Large intestine (tissue), 3 donors: ENCODE results near the gene DLGAP1. TPM values are rescaled to one million over a fixed set of nuclear protein-coding genes. Genes with fewer than 3 reads are reported as not detected.

Experiments used
- DNase-seq, 2 donors: peaks; one replicate each; pipeline versions ENCODE4 v3.0.0 to v3.0.0-alpha.2; 2013
- H3K27ac ChIP-seq: one replicate; pipeline ENCODE4 v1.5.1; 2013; ENCODE audit warnings: low read length
- H3K27me3 ChIP-seq: 2 replicates; pipeline ENCODE4 v1.6.1; 2013; ENCODE audit warnings: low read length; ENCODE audit not compliant: control insufficient read depth, insufficient read depth
- H3K36me3 ChIP-seq: 2 replicates; pipeline ENCODE4 v1.6.1; 2013; ENCODE audit warnings: low read length; ENCODE audit not compliant: control insufficient read depth, insufficient read depth
- H3K4me1 ChIP-seq: one replicate; pipeline ENCODE4 v1.6.1; 2013; ENCODE audit warnings: low read length; ENCODE audit not compliant: control insufficient read depth, insufficient read depth
- H3K4me3 ChIP-seq: one replicate; pipeline ENCODE4 v1.5.1; 2013; ENCODE audit warnings: low read length
- H3K9me3 ChIP-seq: one replicate; pipeline ENCODE4 v1.6.1; 2013; ENCODE audit warnings: mild to moderate bottlenecking, low read depth, low read length, moderate library complexity; ENCODE audit not compliant: control insufficient read depth
- WGBS: methylation state at CpG from one replicate; pipeline ENCODE4 v1.1.5; 2013; ENCODE audit warnings: low lambda C conversion rate; ENCODE audit not compliant: insufficient coverage; 5-methylcytosine and 5-hydroxymethylcytosine counted together
- polyA plus RNA-seq: library from polyadenylated mRNA; unstranded; fragments of 120-200 nt; gene quantifications from one replicate; pipeline ENCODE4 v1.2.1, GENCODE V29; 2013

The DLGAP1 gene
- polyA plus RNA-seq, 1 donor = 0.69 TPM

DNA sequence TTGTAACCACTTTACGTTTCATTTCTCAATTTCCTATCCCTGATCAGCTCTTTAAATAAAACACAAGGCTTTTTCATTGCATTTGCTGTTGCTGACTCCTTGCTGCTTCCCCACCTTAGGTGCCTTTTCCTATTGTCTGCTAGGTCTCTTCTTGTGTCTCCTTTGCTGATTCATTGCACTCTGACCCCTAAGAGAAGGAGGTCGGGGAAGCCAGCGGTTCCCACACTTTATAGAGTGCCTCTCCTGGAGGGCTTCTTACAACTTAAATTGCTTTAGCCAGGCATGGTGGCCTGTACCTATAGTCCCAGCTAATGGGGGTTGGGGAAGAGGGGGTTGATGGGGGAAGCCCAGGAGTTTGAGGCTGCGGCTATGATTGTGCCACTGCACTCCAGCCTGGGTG is 495.0 kb downstream of the DLGAP1 start:
- WGBS = 100% methylated on average over 1 of the region's 4 CpGs
- no peaks in the 10 kb centered on the region for H3K9me3 ChIP-seq
- H3K36me3 ChIP-seq = no peaks in the 10 kb centered on the region
- no peaks in the 10 kb centered on the region for H3K4me1 ChIP-seq
- no peak overlapping the region for H3K27ac ChIP-seq
- H3K27me3 ChIP-seq = no peaks in the 10 kb centered on the region
- no peak overlapping the region for H3K4me3 ChIP-seq
- no peak for DNase-seq

DNA sequence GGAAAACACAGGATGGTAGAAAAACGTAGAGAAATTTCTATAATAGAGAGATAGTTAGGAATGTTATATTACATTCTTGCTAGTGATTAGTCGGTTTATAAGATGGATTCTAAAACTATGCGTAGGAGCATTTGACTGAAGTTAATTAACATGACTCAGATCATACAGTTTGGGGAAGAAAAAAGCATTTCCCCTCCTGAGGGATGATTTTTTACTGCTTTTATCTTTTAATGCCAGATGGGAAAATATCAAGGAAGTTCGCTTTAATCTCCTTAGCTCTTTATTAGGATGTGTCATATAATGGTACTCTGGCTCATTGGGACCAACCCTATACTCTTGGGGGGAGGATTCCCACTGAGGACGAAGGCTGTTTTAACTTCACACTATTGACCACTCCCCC is 503.1 kb downstream of the DLGAP1 start:
- H3K4me1 ChIP-seq = no peaks in the 10 kb centered on the region
- no peak overlapping the region for H3K4me3 ChIP-seq
- H3K27ac ChIP-seq = no peak overlapping the region
- H3K36me3 ChIP-seq = no peaks in the 10 kb centered on the region
- no peaks in the 10 kb centered on the region for H3K27me3 ChIP-seq
- DNase-seq = no peak
- H3K9me3 ChIP-seq = no peaks in the 10 kb centered on the region
- 93% methylated on average over 3 of the region's 5 CpGs for WGBS

GRCh38 chr18:3950668-3951404 is 504.3 kb downstream of the DLGAP1 start:
- no peaks in the 10 kb centered on the region for H3K9me3 ChIP-seq
- no peak overlapping the region for H3K27ac ChIP-seq
- no peaks in the 10 kb centered on the region for H3K4me1 ChIP-seq
- no peaks in the 10 kb centered on the region for H3K36me3 ChIP-seq
- no peak for DNase-seq
- H3K27me3 ChIP-seq = no peaks in the 10 kb centered on the region
- WGBS = no CpG with 5 or more reads among the region's 3 CpGs
- no peak overlapping the region for H3K4me3 ChIP-seq

- Histone ChIP-seq H3K9me3 (no peaks in the 10 kb centered on the region), H3K27ac (no peak overlapping the region), H3K36me3 (no peaks in the 10 kb centered on the region), H3K27me3 (no peaks in the 10 kb centered on the region), H3K4me1 (no peaks in the 10 kb centered on the region), H3K4me3 (no peak overlapping the region)
- no peak for DNase-seq
These were observed 506.1 kb downstream of the DLGAP1 start for GRCh38 chr18:3948958-3949357.

DNA sequence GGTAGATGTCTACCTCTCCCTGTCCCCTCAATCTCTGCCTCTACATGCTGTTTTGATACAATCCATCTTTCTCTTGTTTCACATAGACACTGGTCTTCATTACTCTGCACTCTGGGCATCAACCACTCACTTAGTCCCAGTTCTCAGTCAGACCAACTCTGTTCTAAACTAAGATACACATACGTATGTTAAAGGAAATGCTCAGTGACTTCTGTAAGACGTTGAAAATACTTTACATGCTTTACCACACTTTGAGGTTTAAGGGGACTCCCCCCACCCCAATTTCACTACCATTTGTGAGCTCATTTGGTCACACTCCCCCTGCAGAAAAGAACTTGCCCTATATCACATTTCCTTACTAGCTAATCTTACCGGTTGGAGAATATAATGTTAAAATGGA is 507.7 kb downstream of the DLGAP1 start:
- Histone ChIP-seq H3K4me1 (no peaks in the 10 kb centered on the region), H3K27ac (no peak overlapping the region), H3K27me3 (no peaks in the 10 kb centered on the region), H3K9me3 (no peaks in the 10 kb centered on the region), H3K4me3 (no peak overlapping the region), H3K36me3 (no peaks in the 10 kb centered on the region)
- WGBS = 83% methylated on average over 2 of the region's 3 CpGs
- no peak for DNase-seq

DNA sequence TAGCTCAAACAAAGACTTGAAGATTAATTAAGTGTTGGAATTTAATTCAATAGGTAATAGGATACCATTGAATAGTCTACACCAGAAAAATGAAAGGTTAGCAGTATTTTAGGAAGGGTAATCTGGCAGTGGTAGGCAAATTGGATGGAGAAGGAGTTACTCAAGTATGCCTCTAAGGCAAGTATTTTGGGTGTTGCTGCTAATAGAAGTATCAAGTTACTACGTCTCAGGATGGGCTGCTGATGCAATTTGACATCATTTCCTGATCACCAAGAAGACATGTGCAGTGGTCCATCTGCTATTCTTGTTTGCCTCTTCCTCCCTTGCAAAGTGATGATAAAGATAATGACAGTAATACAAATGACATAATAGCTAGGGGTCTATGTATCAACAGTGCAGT is 519.8 kb downstream of the DLGAP1 start:
- H3K9me3 ChIP-seq = no peaks in the 10 kb centered on the region
- H3K27me3 ChIP-seq = no peaks in the 10 kb centered on the region
- no peak overlapping the region for H3K27ac ChIP-seq
- no peak for DNase-seq
- H3K4me3 ChIP-seq = no peak overlapping the region
- no CpG with 5 or more reads among the region's 1 CpG for WGBS
- no peaks in the 10 kb centered on the region for H3K4me1 ChIP-seq
- H3K36me3 ChIP-seq = no peaks in the 10 kb centered on the region

GRCh38 chr18:3932276-3932675 is 522.8 kb downstream of the DLGAP1 start:
- WGBS = no CpG with 5 or more reads among the region's 4 CpGs
- DNase-seq = no peak
- H3K4me3 ChIP-seq = no peak overlapping the region
- no peaks in the 10 kb centered on the region for H3K4me1 ChIP-seq
- no peaks in the 10 kb centered on the region for H3K36me3 ChIP-seq
- no peaks in the 10 kb centered on the region for H3K27me3 ChIP-seq
- H3K9me3 ChIP-seq = no peaks in the 10 kb centered on the region
- H3K27ac ChIP-seq = no peak overlapping the region

DNA sequence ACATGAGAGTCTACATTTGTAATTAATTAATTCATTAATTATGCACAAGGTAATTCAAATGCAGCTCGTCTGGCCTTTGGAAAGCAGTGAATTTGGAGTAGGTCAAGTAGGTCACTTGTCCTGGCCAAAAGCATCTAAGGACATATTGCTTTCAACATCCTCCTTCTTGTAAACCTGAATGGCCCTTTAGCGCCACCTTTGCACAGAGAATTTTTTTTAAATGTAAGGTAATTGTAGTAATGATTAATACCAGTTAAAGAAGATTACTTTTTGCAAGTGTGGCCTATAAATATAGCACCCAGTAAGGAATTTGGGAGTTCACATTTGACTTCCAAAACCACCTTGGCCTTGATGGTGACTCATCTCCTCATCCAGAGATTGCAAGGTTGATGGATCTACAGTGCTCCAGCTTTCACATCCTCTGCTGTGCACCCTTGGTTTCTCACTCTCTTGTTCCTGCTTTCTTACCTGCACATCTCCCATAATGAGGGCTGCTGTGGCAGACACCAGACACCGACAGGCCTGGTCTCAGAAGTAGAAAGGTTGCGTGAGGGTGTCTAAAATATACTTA is 523.5 kb downstream of the DLGAP1 start:
- no peak overlapping the region for H3K27ac ChIP-seq
- no peak overlapping the region for H3K4me3 ChIP-seq
- no peaks in the 10 kb centered on the region for H3K27me3 ChIP-seq
- H3K4me1 ChIP-seq = no peaks in the 10 kb centered on the region
- WGBS = 100% methylated on average over 1 of the region's 4 CpGs
- H3K36me3 ChIP-seq = no peaks in the 10 kb centered on the region
- H3K9me3 ChIP-seq = no peaks in the 10 kb centered on the region
- DNase-seq = no peak

DNA sequence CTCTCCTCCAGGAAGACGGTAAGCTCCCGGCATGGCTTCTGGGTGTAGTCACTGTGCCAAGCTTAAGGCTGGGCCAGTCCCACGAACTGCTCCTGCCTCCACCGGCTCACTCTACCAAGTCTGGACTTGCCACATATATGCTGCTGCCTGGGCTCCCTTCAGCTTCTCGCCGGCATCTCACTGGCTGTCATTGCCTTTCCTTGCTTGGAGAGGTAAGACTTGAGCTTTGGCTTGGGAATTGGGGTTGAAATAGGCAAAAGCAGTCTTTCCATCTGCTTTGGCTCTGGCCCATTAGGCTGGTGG is 524.1 kb downstream of the DLGAP1 start:
- no CpG with 5 or more reads among the region's 6 CpGs for WGBS
- Histone ChIP-seq H3K36me3 (no peaks in the 10 kb centered on the region), H3K27me3 (no peaks in the 10 kb centered on the region), H3K4me3 (no peak overlapping the region), H3K4me1 (no peaks in the 10 kb centered on the region), H3K27ac (no peak overlapping the region), H3K9me3 (no peaks in the 10 kb centered on the region)
- no peak for DNase-seq

- no peak overlapping the region for H3K4me3 ChIP-seq
- no peaks in the 10 kb centered on the region for H3K36me3 ChIP-seq
- no peaks in the 10 kb centered on the region for H3K27me3 ChIP-seq
- no peak overlapping the region for H3K27ac ChIP-seq
- WGBS = 100% methylated on average over 1 of the region's 13 CpGs
- no peaks in the 10 kb centered on the region for H3K9me3 ChIP-seq
- no peak for DNase-seq
- H3K4me1 ChIP-seq = no peaks in the 10 kb centered on the region
These were observed 524.7 kb downstream of the DLGAP1 start for GRCh38 chr18:3930126-3931012.
